ENCODE data around the gene SLC2A11. TPM values are rescaled to one million over a fixed set of nuclear protein-coding genes. Genes with fewer than 3 reads are reported as not detected.
"Not testable (repeated sequence)": the region's sequence is repeated elsewhere in the genome, so short reads cannot be mapped to it uniquely, and the experiment has no call there.

The SLC2A11 gene
- polyA plus RNA-seq, 4 donors = 3.6 to 17.8 (median 6.0) TPM

- not testable (repeated sequence) for H3K4me3 ChIP-seq (ENCODE audit: low read depth in 1 of 3, low read length in 3 of 3); DNase-seq; H3K27me3 ChIP-seq (ENCODE audit: control insufficient read depth in 3 of 3, insufficient read depth in 3 of 3, low read length in 3 of 3); H3K4me1 ChIP-seq (ENCODE audit: control insufficient read depth in 3 of 3, insufficient read depth in 2 of 3, low read depth in 1 of 3, low read length in 2 of 3); FAIRE-seq
- Histone ChIP-seq H3K36me3 (ENCODE audit: control insufficient read depth in 3 of 3, insufficient read depth in 2 of 3, low read depth in 1 of 3, low read length in 3 of 3) (peaks cover 0 to 20% (median 11%) of the 10 kb centered on the region in 3 donors), H3K9me3 (ENCODE audit: control insufficient read depth in 2 of 2, insufficient read depth in 1 of 2, low read depth in 1 of 2, low read length in 1 of 2) (peaks cover 0 to 10% of the 10 kb centered on the region in 2 donors), H3K27ac (ENCODE audit: low read depth in 1 of 3, low read length in 2 of 3) (peak overlapping the region in 1 of 3 donors; percentile 77)
- WGBS, 3 donors = 87 to 96% (median 90%) methylated on average over 1 of the region's 1 CpG
These were observed 62.6 kb downstream of the SLC2A11 start for GRCh38 chr22:23920267-23920611.

GRCh38 chr22:23921586-23922201 lies 64.0 kb downstream of the SLC2A11 start:
- peaks cover 0 to 19% of the 10 kb centered on the region in 2 donors for H3K9me3 ChIP-seq (ENCODE audit: control insufficient read depth in 2 of 2, insufficient read depth in 1 of 2, low read depth in 1 of 2, low read length in 1 of 2)
- H3K4me3 ChIP-seq (ENCODE audit: low read depth in 1 of 3, low read length in 3 of 3); H3K27ac ChIP-seq (ENCODE audit: low read depth in 1 of 3, low read length in 2 of 3); FAIRE-seq; H3K27me3 ChIP-seq (ENCODE audit: control insufficient read depth in 3 of 3, insufficient read depth in 3 of 3, low read length in 3 of 3); DNase-seq; H3K4me1 ChIP-seq (ENCODE audit: control insufficient read depth in 3 of 3, insufficient read depth in 2 of 3, low read depth in 1 of 3, low read length in 2 of 3): not testable (repeated sequence)
- peaks cover 0 to 23% (median 22%) of the 10 kb centered on the region in 3 donors for H3K36me3 ChIP-seq (ENCODE audit: control insufficient read depth in 3 of 3, insufficient read depth in 2 of 3, low read depth in 1 of 3, low read length in 3 of 3)
- 83 to 92% (median 91%) methylated on average over 13 of the region's 13 CpGs for WGBS, 3 donors

- FAIRE-seq (no peak), DNase-seq (no peak)
- Histone ChIP-seq H3K27me3 (ENCODE audit: control insufficient read depth in 3 of 3, insufficient read depth in 3 of 3, low read length in 3 of 3) (no peaks in the 10 kb centered on the region), H3K27ac (ENCODE audit: low read depth in 1 of 3, low read length in 2 of 3) (no peak overlapping the region), H3K9me3 (ENCODE audit: control insufficient read depth in 2 of 2, insufficient read depth in 1 of 2, low read depth in 1 of 2, low read length in 1 of 2) (peaks cover 0 to 19% of the 10 kb centered on the region in 2 donors), H3K4me3 (ENCODE audit: low read depth in 1 of 3, low read length in 3 of 3) (no peak overlapping the region), H3K36me3 (ENCODE audit: control insufficient read depth in 3 of 3, insufficient read depth in 2 of 3, low read depth in 1 of 3, low read length in 3 of 3) (peaks cover 0 to 27% (median 19%) of the 10 kb centered on the region in 3 donors), H3K4me1 (ENCODE audit: control insufficient read depth in 3 of 3, insufficient read depth in 2 of 3, low read depth in 1 of 3, low read length in 2 of 3) (no peaks in the 10 kb centered on the region)
- 46 to 69% (median 55%) methylated on average over 2 of the region's 2 CpGs for WGBS, 3 donors
These were observed 65.2 kb downstream of the SLC2A11 start for GRCh38 chr22:23922921-23923320.

- Histone ChIP-seq H3K27me3 (ENCODE audit: control insufficient read depth in 3 of 3, insufficient read depth in 3 of 3, low read length in 3 of 3) (no peaks in the 10 kb centered on the region), H3K9me3 (ENCODE audit: control insufficient read depth in 2 of 2, insufficient read depth in 1 of 2, low read depth in 1 of 2, low read length in 1 of 2) (peaks cover 0 to 21% of the 10 kb centered on the region in 2 donors), H3K36me3 (ENCODE audit: control insufficient read depth in 3 of 3, insufficient read depth in 2 of 3, low read depth in 1 of 3, low read length in 3 of 3) (peaks cover 0 to 24% (median 23%) of the 10 kb centered on the region in 3 donors), H3K4me3 (ENCODE audit: low read depth in 1 of 3, low read length in 3 of 3) (no peak overlapping the region), H3K4me1 (ENCODE audit: control insufficient read depth in 3 of 3, insufficient read depth in 2 of 3, low read depth in 1 of 3, low read length in 2 of 3) (no peaks in the 10 kb centered on the region), H3K27ac (ENCODE audit: low read depth in 1 of 3, low read length in 2 of 3) (no peak overlapping the region)
- no peak for DNase-seq
- 82 to 92% (median 89%) methylated on average over 6 of the region's 6 CpGs for WGBS, 3 donors
- FAIRE-seq = no peak
These were observed 67.4 kb downstream of the SLC2A11 start for GRCh38 chr22:23925020-23925606.

- WGBS, 3 donors = 74 to 87% (median 78%) methylated on average over 14 of the region's 14 CpGs
- no peaks in the 10 kb centered on the region for H3K4me1 ChIP-seq (ENCODE audit: control insufficient read depth in 3 of 3, insufficient read depth in 2 of 3, low read depth in 1 of 3, low read length in 2 of 3)
- no peak for DNase-seq
- H3K4me3 ChIP-seq (ENCODE audit: low read depth in 1 of 3, low read length in 3 of 3) = no peak overlapping the region
- no peak for FAIRE-seq
- H3K27ac ChIP-seq (ENCODE audit: low read depth in 1 of 3, low read length in 2 of 3) = no peak overlapping the region
- H3K36me3 ChIP-seq (ENCODE audit: control insufficient read depth in 3 of 3, insufficient read depth in 2 of 3, low read depth in 1 of 3, low read length in 3 of 3) = peaks cover 0 to 23% (median 23%) of the 10 kb centered on the region in 3 donors
- no peaks in the 10 kb centered on the region for H3K27me3 ChIP-seq (ENCODE audit: control insufficient read depth in 3 of 3, insufficient read depth in 3 of 3, low read length in 3 of 3)
- peaks cover 0 to 27% of the 10 kb centered on the region in 2 donors for H3K9me3 ChIP-seq (ENCODE audit: control insufficient read depth in 2 of 2, insufficient read depth in 1 of 2, low read depth in 1 of 2, low read length in 1 of 2)
These were observed 68.9 kb downstream of the SLC2A11 start for GRCh38 chr22:23926561-23926960.

Other genes starting within 250 kb of the SLC2A11 start
- 1 to 10 TPM in 2 of 4 donors, under 1 TPM in 2; 0.30 to 1.8 (median 0.97) TPM for gene DRICH1, start 225.6 kb upstream of the SLC2A11 start, polyA plus RNA-seq
- gene RGL4, start 166.9 kb upstream of the SLC2A11 start, polyA plus RNA-seq = 1 to 10 TPM in 2 of 4 donors, under 1 TPM in 2; 0.60 to 3.8 (median 0.91) TPM
- gene ZNF70, start 106.8 kb upstream of the SLC2A11 start, polyA plus RNA-seq = 1 to 10 TPM in 1 of 4 donors, under 1 TPM in 2, not detected in 1; 0.27 to 3.7 (median 0.98) TPM
- gene VPREB3, start 103.5 kb upstream of the SLC2A11 start, polyA plus RNA-seq = 1 to 10 TPM in 1 of 4 donors, under 1 TPM in 1, not detected in 2; 0.95 to 6.2 TPM
- gene C22orf15, start 94.9 kb upstream of the SLC2A11 start, polyA plus RNA-seq = under 1 TPM in 2 of 4 donors, not detected in 2; 0.07 to 0.16 TPM
- gene CHCHD10, start 89.9 kb upstream of the SLC2A11 start, polyA plus RNA-seq = 100 to 1,000 TPM in 3 of 4 donors, 10 to 100 TPM in 1; 53.5 to 544 (median 282) TPM
- 10 to 100 TPM in 1 of 4 donors, 1 to 10 TPM in 2, not detected in 1; 1.1 to 16.8 (median 1.7) TPM for gene MMP11, start 85.0 kb upstream of the SLC2A11 start, polyA plus RNA-seq
- 10 to 100 TPM; 29.3 to 87.6 (median 55.2) TPM for gene SMARCB1, start 70.9 kb upstream of the SLC2A11 start, polyA plus RNA-seq
- gene DERL3, start 18.9 kb upstream of the SLC2A11 start, polyA plus RNA-seq = 10 to 100 TPM in 2 of 4 donors, 1 to 10 TPM in 2; 2.0 to 33.0 (median 14.1) TPM
- 100 to 1,000 TPM; 335 to 743 (median 449) TPM for gene MIF, start 36.5 kb downstream of the SLC2A11 start, polyA plus RNA-seq
- gene GSTT2B, start 103.3 kb downstream of the SLC2A11 start, polyA plus RNA-seq = 1 to 10 TPM in 3 of 4 donors, not detected in 1; 1.1 to 6.7 (median 2.1) TPM
- 10 to 100 TPM in 2 of 4 donors, 1 to 10 TPM in 2; 1.4 to 10.9 (median 7.7) TPM for gene DDTL, start 109.0 kb downstream of the SLC2A11 start, polyA plus RNA-seq
- gene DDT, start 116.6 kb downstream of the SLC2A11 start, polyA plus RNA-seq = 100 to 1,000 TPM; 144 to 876 (median 451) TPM
- 1 to 10 TPM in 1 of 4 donors, under 1 TPM in 2, not detected in 1; 0.19 to 1.4 (median 0.81) TPM for gene GSTT2, start 122.3 kb downstream of the SLC2A11 start, polyA plus RNA-seq
- gene GSTT4, start 147.6 kb downstream of the SLC2A11 start, polyA plus RNA-seq = not detected
- 10 to 100 TPM; 19.7 to 45.7 (median 32.2) TPM for gene CABIN1, start 153.4 kb downstream of the SLC2A11 start, polyA plus RNA-seq

All from small intestine (tissue), 7 donors.